Esophagus muscularis mucosa (tissue), 4 donors: Measurements from ENCODE around the gene DISP1. TPM values are rescaled to one million over a fixed set of nuclear protein-coding genes. Genes with fewer than 3 reads are reported as not detected.

Experiments
- DNase-seq: peaks from one replicate; pipeline ENCODE4 v3.0.0-alpha.2; 2017; ENCODE audit errors: extremely low spot score
- H3K27ac ChIP-seq, 4 donors: fragments of 200-600 bp; sonication (generic); replicated peaks in 1 of 4; 1 replicate in 3 of 4; 2 replicates in 1 of 4; pipeline ENCODE4 v1.5.1; 2016 to 2019; ENCODE audit warnings: mild to moderate bottlenecking in 1 of 4
- H3K27me3 ChIP-seq, 4 donors: fragments of 200-600 bp; sonication (generic); one replicate each; pipeline versions ENCODE4 v1.5.1 to v1.6.0; 2016 to 2019
- H3K36me3 ChIP-seq, 4 donors: fragments of 200-600 bp; sonication (generic); one replicate each; pipeline ENCODE4 v1.5.1; 2016 to 2019
- H3K4me1 ChIP-seq, 4 donors: fragments of 200-600 bp; sonication (generic); one replicate each; pipeline ENCODE4 v1.5.1; 2016 to 2019
- H3K4me3 ChIP-seq, 4 donors: fragments of 200-600 bp; sonication (generic); 1 replicate in 2 of 4; 2 replicates in 2 of 4; pipeline ENCODE4 v1.5.1; 2016 to 2019; ENCODE audit warnings: mild to moderate bottlenecking in 4 of 4, moderate library complexity in 1 of 4
- H3K9me3 ChIP-seq, 4 donors: fragments of 200-600 bp; sonication (generic); 1 replicate in 3 of 4; 2 replicates in 1 of 4; pipeline ENCODE4 v1.5.1; 2016 to 2019
- EP300 ChIP-seq: sonication (generic); formaldehyde crosslinking; IDR thresholded peaks from one replicate; pipeline ENCODE4 v1.6.1; 2017; ENCODE audit warnings: antibody characterized with exemption
- POLR2A ChIP-seq: fragments of 450-650 bp; IDR thresholded peaks from one replicate; pipeline ENCODE4 v1.6.1; 2017; ENCODE audit warnings: antibody characterized with exemption, moderate library complexity, mild to moderate bottlenecking, low read depth
- POLR2AphosphoS5 ChIP-seq, 2 donors: sonication (generic); formaldehyde crosslinking; IDR thresholded peaks; one replicate each; pipeline ENCODE4 v1.6.1; 2017; ENCODE audit warnings: antibody characterized with exemption in 2 of 2
- WGBS: methylation state at CpG from one replicate; pipeline ENCODE4 v1.1.5; 2018; 5-methylcytosine and 5-hydroxymethylcytosine counted together
- intact Hi-C: fragments of 100-400 bp; cut with DNase I; formaldehyde crosslinking; loops from one replicate; pipeline ENCODE4 v1.15.1; 2023
- total RNA-seq, 4 donors: library from RNA; depleted of rRNA; stranded (reverse); fragments of >200 nt; gene quantifications; one replicate each; pipeline versions ENCODE4 v1.1.0 to v1.2.1, GENCODE V29; 2016
- TF ChIP-seq, protein P1 (sequence below), 3 experiments: fragments of 200-600 bp in 2 of 3; fragments of 450-650 bp in 1 of 3; sonication (generic) in 2 of 3; IDR thresholded peaks; one replicate each; pipeline ENCODE4 v1.5.1; 2017 to 2019; ENCODE audit warnings: antibody characterized with exemption in 3 of 3, mild to moderate bottlenecking in 2 of 3, moderate library complexity in 1 of 3

The DISP1 gene
- total RNA-seq, 4 donors from 2014 or later, result 9.3 to 14.1 (median 10.8) TPM

DNA sequence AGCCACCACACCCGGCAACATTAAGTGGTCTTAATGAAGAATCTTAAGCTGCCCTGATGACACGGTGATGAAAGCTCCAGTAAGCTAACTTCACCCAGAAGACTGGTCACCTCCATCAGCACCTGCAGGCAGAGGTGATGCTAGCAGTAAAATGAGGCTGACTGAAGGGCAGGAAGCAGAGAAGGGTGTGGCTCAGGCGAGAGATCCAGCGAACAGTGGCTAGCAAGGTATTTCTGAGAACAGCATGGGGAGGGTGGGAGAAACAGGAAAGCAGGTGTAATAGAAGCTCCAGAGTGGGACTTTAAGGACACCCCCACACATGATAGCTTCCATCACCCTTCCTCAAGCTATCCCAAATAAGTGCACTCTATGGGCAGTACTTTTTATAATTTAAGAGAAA, 15.9 kb upstream of the DISP1 start:
- intact Hi-C loops, result no loop called here
- no peak for DNase-seq
- 98% methylated on average over 4 of the region's 4 CpGs for WGBS
- no peak overlapping the region for H3K4me3 ChIP-seq
- H3K4me1 ChIP-seq, result peaks cover 0 to 21% (median 11%) of the 10 kb centered on the region in 4 donors
- TF ChIP-seq POLR2A (no peak), EP300 (no peak), POLR2AphosphoS5 (IDR thresholded peaks at IDR 0.05) (no peak)
- TF ChIP-seq, protein P1, sequence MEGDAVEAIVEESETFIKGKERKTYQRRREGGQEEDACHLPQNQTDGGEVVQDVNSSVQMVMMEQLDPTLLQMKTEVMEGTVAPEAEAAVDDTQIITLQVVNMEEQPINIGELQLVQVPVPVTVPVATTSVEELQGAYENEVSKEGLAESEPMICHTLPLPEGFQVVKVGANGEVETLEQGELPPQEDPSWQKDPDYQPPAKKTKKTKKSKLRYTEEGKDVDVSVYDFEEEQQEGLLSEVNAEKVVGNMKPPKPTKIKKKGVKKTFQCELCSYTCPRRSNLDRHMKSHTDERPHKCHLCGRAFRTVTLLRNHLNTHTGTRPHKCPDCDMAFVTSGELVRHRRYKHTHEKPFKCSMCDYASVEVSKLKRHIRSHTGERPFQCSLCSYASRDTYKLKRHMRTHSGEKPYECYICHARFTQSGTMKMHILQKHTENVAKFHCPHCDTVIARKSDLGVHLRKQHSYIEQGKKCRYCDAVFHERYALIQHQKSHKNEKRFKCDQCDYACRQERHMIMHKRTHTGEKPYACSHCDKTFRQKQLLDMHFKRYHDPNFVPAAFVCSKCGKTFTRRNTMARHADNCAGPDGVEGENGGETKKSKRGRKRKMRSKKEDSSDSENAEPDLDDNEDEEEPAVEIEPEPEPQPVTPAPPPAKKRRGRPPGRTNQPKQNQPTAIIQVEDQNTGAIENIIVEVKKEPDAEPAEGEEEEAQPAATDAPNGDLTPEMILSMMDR (IDR thresholded peaks at IDR 0.05), result no peak
- no peaks in the 10 kb centered on the region for H3K9me3 ChIP-seq
- H3K36me3 ChIP-seq, result no peaks in the 10 kb centered on the region
- H3K27me3 ChIP-seq, result no peaks in the 10 kb centered on the region
- no peak overlapping the region for H3K27ac ChIP-seq

DNA sequence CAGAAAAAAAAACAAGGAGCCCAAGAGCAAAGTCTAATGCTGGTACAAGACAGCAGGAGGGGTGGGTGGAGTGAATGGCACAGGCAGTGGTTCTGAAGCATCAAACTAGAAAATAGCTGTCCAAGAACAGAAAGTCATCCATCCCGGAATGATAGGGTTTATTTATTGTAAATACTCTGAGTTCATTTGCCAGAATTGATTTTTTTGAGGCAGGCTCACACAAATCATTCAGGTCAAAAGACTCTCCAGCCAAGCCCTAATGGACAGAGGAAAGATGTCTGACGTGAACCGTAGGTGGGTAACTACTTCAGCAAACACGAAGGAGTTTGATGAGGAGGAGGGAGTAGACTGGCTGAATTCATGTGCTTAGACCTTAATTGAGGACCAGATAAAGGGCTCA, 13.8 kb upstream of the DISP1 start:
- DNase-seq, result no peak
- Histone ChIP-seq H3K4me3 (no peak overlapping the region), H3K36me3 (no peaks in the 10 kb centered on the region), H3K27me3 (no peaks in the 10 kb centered on the region), H3K27ac (no peak overlapping the region), H3K4me1 (peaks cover 0 to 13% (median 9%) of the 10 kb centered on the region in 4 donors), H3K9me3 (no peaks in the 10 kb centered on the region)
- WGBS, result 92% methylated on average over 4 of the region's 4 CpGs
- TF ChIP-seq, protein P1 (IDR thresholded peaks at IDR 0.05), result no peak
- TF ChIP-seq EP300 (no peak), POLR2AphosphoS5 (IDR thresholded peaks at IDR 0.05) (no peak), POLR2A (no peak)
- intact Hi-C loops, result loop anchor here (10.0 kb wide), 1 partner anchor 204 kb away; no protein-coding TSS in a partner anchor

DNA sequence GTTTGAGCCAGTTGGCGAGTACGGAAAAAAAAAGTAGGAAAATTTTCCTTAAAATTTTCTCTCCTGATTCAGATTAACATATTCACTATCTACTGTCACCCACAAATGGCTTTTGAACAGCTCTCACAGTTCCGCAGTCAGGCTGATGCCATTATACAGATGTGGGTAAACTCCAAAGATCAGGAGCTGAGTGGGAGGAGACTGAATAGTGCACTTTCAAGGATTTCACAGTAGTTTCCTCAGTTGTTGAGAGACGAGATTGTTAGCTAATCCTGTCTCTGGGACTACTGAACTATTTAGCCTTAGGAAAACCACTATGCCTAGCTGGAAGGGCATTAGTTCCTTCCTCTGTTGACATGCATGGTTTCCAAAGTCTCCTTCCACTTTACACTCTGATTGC, 3.2 kb upstream of the DISP1 start:
- Histone ChIP-seq H3K4me3 (no peak overlapping the region), H3K4me1 (peaks cover 3 to 23% (median 20%) of the 10 kb centered on the region in 4 donors), H3K9me3 (no peaks in the 10 kb centered on the region), H3K27ac (no peak overlapping the region), H3K27me3 (no peaks in the 10 kb centered on the region), H3K36me3 (no peaks in the 10 kb centered on the region)
- 88% methylated on average over 4 of the region's 4 CpGs for WGBS
- DNase-seq, result no peak
- intact Hi-C loops, result no loop called here
- TF ChIP-seq, protein P1 (IDR thresholded peaks at IDR 0.05), result no peak
- no peak for TF ChIP-seq POLR2A
- TF ChIP-seq POLR2AphosphoS5 (IDR thresholded peaks at IDR 0.05), result no peak
- no peak for TF ChIP-seq EP300

DNA sequence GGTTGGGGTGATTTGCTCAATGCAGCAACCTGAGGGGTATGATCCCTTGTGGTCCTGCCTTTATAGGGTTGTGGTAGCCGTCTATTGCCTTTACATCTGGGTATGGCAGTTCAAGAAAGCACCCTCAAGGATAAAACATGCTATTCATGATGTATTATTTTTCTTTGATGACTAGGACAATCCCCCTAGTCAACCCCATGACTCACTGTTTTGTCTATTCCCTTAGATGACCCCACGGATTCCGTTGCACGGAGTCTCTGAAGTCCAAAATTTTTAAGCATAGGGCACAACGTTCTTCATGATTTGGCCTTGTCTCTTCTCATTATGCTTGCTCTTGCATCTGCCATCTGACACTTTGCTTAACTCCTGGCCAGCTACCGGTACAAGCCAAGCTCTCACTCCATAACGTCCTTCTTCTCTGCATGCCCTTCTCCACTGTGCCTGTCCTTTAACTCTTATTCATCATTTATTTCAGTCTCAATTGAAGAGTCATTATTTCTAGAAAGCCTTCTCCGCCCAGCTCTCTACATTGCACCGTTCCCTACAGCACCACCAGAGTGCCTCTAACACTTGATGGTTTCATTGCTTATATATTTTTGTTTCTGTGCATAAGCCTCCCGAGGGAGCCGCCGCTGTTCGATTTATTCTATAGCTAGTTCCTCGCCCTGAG, 838 bp upstream of the DISP1 start:
- Histone ChIP-seq H3K36me3 (no peaks in the 10 kb centered on the region), H3K27ac (peak overlapping the region; percentile 88 to 99 (median 97)), H3K4me3 (peak overlapping the region; percentile 78 to 93 (median 84)), H3K9me3 (no peaks in the 10 kb centered on the region), H3K4me1 (peaks cover 7 to 45% (median 39%) of the 10 kb centered on the region in 4 donors), H3K27me3 (no peaks in the 10 kb centered on the region)
- TF ChIP-seq POLR2AphosphoS5 (IDR thresholded peaks at IDR 0.05) (no peak), POLR2A (no peak), EP300 (no peak)
- TF ChIP-seq, protein P1 (IDR thresholded peaks at IDR 0.05), result no peak
- intact Hi-C loops, result no loop called here
- WGBS, result 69% methylated on average over 14 of the region's 14 CpGs
- DNase-seq, result no peak

DNA sequence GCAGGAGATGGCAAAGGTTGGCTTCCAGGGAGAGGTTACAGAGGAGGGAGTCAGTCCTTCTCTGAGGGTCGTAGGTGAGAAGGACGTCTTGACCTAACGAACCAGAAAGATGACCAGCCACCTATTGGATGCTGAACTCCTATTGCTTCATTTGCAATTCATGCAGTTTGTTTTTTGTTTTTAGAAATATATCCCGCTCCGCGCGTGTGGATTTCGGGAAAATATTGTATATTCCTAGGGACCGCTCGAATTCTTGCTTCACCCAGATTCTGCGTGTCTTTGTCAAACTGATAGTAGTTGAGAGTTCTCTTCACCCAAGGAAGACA, 564 bp downstream of the DISP1 start:
- Histone ChIP-seq H3K36me3 (no peaks in the 10 kb centered on the region), H3K27me3 (no peaks in the 10 kb centered on the region), H3K27ac (peak overlapping the region; percentile 88 to 99 (median 97)), H3K4me3 (peak overlapping the region; percentile 78 to 93 (median 84)), H3K4me1 (peaks cover 7 to 50% (median 39%) of the 10 kb centered on the region in 4 donors), H3K9me3 (no peaks in the 10 kb centered on the region)
- WGBS, result 6% methylated on average over 11 of the region's 11 CpGs
- DNase-seq, result no peak
- intact Hi-C loops, result no loop called here
- no peak for TF ChIP-seq POLR2AphosphoS5 (IDR thresholded peaks at IDR 0.05)
- TF ChIP-seq EP300, result no peak
- TF ChIP-seq POLR2A, result no peak
- TF ChIP-seq, protein P1 (IDR thresholded peaks at IDR 0.05), result no peak
